Activated CD4-positive, alpha-beta T cell treated with anti-CD3 and anti-CD28 coated beads, Interleukin-2, Interleukin-4, amounts not matched to agents 100 ng/mL and 50 ng/mL, durations not matched to agents 16 hours and 8 hours (primary cell): ENCODE measurements around the gene KCNK16.

Experiments used
- DNase-seq: peaks from one replicate; pipeline ENCODE4 v3.0.0-alpha.2; 2020; ENCODE audit warnings: low spot score

The KCNK16 gene

GRCh38 chr6:39341937-39342336, 19.4 kb upstream of the KCNK16 start:
- DNase-seq: no peak

GRCh38 chr6:39341352-39341751, 18.9 kb upstream of the KCNK16 start:
- DNase-seq: no peak

DNA sequence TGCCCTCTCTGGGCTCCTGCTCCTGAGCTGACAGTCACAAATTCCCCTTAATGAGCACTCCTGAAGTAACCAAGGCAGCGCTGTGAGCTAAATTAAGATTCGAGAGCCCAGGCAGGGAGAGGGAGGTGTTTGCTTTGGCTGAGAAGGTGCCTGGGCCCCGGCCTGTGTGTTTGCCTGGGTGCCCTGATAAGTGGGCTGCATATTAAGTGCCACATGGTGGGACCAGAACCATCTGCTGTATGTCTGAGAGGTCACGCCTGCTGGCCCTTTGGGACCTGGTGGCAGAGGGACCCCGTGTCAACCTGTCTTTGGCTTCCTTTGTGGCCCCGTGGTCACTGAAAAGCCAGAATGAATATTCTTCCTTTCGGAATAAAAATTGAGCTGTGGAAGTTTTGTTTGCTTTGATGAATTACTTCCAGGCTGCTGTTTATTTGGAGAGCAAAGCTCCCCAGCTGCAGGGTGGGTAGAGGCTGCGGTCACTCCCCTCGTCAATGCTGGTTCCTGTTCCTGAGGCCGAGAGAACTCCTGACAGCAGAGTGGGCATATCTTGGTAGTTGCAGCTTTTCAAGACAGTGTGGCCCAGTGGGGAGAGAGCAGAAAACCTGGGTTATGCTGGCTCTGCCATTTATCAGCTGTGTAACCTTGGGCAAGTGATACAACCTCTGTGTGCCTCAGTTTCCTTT, 17.5 kb upstream of the KCNK16 start:
- no peak for DNase-seq

- DNase-seq: no peak
Measured at GRCh38 chr6:39339096-39339867, 16.8 kb upstream of the KCNK16 start.

DNA sequence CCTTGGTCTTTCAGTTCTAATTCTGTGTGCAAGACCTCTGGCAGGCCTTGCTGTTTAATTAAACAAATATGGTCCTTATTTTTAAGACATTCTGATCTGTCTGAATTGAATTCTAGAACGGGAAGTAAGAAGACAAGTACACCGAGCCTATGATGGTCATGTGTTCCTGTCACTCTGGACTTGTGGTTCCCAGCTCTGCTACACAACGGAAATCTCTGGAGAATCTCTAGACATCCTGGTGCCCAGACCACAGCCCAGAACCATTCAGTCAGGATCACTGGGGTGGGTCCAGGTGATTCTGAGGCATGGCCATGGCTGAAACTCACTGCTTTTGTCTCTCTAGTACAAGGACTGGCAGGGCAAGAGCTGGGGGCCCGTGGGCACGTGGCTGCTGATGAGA, 15.9 kb upstream of the KCNK16 start:
- no peak for DNase-seq

GRCh38 chr6:39335780-39336545, 13.5 kb upstream of the KCNK16 start:
- DNase-seq: no peak

- DNase-seq: no peak
Measured at GRCh38 chr6:39333644-39334438, 11.3 kb upstream of the KCNK16 start.

DNA sequence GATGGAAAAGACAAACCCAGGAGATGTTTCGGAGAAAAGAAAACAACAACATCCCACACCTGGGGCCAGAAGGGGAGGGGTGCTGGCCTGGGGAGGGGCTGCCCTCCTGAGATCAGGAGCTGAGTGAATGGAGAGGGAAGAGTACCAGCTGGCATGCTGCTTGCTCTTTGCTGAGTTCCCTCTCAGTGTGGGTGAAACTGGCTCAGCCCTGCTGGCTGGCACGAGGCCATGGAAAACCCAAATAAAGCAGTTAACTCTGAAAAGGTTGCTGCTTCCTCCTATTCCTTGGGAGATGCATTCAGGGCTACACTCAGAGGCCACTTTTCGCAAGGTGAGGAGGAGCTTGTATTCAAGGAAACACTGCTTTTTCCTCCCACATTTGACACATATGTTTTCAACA, 8.0 kb upstream of the KCNK16 start:
- DNase-seq: no peak

GRCh38 chr6:39330057-39330456, 7.6 kb upstream of the KCNK16 start:
- no peak for DNase-seq

DNA sequence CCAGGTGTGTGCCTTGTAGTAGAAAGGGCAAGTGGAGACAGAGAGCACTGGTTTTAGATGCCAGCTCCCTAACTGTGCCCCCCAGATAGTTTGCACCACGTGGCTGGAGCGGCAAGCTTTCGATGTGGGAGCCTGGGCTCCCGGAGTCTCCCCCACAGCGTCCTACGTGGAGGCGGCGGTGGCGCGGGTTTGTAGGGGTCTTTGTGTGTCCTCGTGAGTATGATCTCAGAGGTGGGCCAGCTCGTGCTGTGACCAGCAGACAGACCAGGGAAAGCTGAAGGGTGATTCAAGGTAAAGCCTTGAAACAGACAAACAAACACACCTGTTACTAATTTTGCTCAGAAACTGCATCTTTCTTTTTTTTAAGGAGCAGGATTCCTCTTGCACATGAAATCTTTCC, 5.6 kb upstream of the KCNK16 start:
- DNase-seq: no peak

DNA sequence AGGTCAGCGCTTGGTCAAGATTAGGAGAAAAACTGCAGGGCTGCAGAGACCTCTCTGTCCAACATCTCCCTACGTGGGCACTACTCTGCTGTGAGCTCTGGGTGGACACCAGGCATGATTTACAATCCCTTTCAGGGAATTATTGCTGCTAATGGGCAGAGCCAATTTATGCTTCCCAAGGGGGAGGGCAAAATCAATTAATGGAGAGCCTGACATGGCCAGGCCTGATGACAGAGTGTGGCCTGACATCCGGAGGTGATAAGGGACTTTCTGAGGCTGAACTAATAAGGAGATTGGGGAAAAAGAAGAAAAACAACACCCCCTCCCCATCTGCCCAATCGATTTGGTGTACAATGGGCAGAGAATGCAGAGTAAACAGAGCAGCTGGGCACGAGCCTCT, 5.0 kb upstream of the KCNK16 start:
- no peak for DNase-seq

- DNase-seq: no peak
Measured at GRCh38 chr6:39321761-39322160, 741 bp downstream of the KCNK16 start.

GRCh38 chr6:39320363-39320984, 2.0 kb downstream of the KCNK16 start:
- DNase-seq: no peak

DNA sequence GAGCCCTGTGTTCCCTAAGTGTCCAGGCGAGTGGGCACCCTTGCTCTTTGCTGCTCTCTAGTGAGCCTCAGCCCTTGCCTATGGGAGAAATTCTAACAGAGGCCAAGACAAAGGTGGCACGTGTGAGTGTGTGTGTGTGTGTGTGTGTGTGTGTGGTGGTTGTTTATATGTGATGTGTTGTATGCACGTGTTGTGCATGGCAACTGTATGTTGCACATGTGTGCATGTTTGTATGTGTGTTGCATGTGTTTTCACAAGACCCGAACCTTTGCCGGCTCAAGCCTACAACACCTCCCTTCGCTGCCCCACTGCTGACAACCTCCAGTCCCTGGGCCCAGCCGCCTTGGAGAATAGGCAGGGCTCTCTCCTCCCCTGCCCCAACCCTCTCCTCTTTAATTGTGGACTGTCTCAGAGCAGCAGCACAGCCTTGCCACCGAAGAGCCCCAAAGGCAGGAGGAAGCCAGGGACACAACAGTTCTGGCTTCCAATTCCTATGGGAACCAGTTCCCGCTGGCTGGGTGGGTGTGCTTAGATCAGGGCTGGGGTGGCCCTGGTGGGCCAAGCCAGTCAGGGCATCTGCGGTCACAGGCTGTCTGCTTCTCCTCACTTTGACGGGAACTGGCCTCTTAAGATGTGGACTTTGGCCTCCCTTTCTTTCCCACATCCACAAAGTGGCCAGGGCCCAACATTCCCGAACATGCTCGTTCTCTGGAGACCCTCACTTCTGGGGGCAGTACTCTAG, 2.7 kb downstream of the KCNK16 start:
- no peak for DNase-seq

- no peak for DNase-seq
Measured at GRCh38 chr6:39317256-39317655, 5.2 kb downstream of the KCNK16 start.

- no peak for DNase-seq
Measured at GRCh38 chr6:39314273-39314795, 8.2 kb downstream of the KCNK16 start, which contains the start of gene KCNK17. KCNK17 (minus strand) TSS chr6:39314419; CDS start chr6:39314320, 99 bp downstream.

GRCh38 chr6:39313526-39314272, 8.8 kb downstream of the KCNK16 start:
- no peak for DNase-seq

- no peak for DNase-seq
Measured at GRCh38 chr6:39312912-39313525, 9.5 kb downstream of the KCNK16 start.

DNA sequence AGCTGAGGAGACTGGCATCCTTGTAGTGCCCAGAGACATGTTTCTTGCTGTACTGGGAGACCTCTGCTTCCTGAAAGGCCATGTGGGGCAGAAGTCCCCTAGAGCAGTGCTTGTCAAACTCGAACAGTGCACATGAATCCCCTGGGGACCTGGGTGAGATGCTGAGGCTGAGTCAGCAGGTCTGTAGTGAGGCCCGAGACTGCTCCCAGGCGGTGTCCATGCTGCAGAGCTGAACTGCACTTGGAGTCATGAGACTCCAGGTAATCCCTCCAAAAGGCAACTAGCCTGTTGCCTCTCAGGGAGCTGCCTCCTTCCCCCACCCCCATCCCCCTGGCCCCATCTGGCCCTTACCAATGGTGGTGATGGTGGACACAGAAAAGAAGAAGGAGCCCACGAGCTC, 12.0 kb downstream of the KCNK16 start:
- DNase-seq: no peak
